Coronary artery (tissue), 2 donors: Measurements from ENCODE around the gene NR4A2.

ENCODE experiments used
- DNase-seq: peaks from one replicate; pipeline ENCODE4 v3.0.0-alpha.2; 2017; ENCODE audit warnings: low spot score
- H3K27ac ChIP-seq, 2 donors: fragments of 200-600 bp; sonication (generic); one replicate each; pipeline ENCODE4 v1.5.1; 2016 to 2019
- H3K4me3 ChIP-seq: fragments of 200-600 bp; sonication (generic); 2 replicates; pipeline ENCODE4 v1.5.1; 2016; ENCODE audit warnings: mild to moderate bottlenecking, moderate library complexity
- CTCF ChIP-seq: fragments of 200-600 bp; sonication (generic); IDR thresholded peaks from one replicate; pipeline ENCODE4 v1.5.1; 2019; ENCODE audit warnings: antibody characterized with exemption

Gene NR4A2

GRCh38 chr2:156356014-156356754 is 23.7 kb upstream of the NR4A2 start:
- DNase-seq = no peak
- Histone ChIP-seq H3K27ac (no peak overlapping the region), H3K4me3 (no peak overlapping the region)
- TF ChIP-seq CTCF = no peak

DNA sequence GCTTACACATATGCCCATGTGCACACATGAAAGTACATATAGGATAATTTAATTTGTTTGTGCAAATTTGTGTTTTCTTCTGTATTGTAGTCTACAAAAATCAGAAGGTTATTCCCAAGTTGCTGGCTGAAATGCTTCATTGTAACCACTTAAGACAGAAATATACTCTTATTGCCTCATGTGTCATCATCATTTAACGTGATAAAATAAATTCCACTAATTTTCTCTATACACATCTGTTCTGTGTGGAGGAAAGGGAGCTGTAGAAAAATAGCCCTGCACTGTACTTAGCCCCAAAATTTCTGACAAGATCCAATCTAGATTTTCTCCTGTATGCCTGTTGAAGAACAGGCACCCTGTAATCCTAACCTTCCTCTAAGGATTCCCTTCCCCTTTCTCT is 20.4 kb upstream of the NR4A2 start:
- DNase-seq = no peak
- H3K4me3 ChIP-seq = no peak overlapping the region
- no peak overlapping the region for H3K27ac ChIP-seq
- TF ChIP-seq CTCF = no peak

GRCh38 chr2:156350374-156351142 is 18.0 kb upstream of the NR4A2 start:
- no peak overlapping the region for H3K27ac ChIP-seq

DNA sequence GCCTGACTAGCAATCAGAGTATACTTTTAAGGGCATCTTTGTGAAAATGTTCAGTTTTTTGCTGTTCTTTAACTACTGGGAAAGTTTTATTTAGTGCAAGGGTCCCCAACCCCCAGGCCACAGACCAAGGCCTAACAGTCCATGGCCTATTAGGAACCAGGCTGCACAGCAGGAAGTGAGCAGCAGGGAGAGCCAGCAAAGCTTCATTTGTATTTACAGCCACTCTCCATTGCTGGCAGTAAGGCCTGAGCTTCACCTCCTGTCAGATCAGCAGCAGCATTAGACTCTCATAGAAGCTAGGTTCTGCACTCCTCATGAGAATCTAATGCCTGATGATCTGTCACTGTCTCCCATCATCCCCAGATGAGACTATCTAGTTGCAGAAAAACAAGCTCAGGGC is 17.1 kb upstream of the NR4A2 start:
- no peak overlapping the region for H3K27ac ChIP-seq
- TF ChIP-seq CTCF = no peak
- no peak for DNase-seq
- H3K4me3 ChIP-seq = no peak overlapping the region

More at GRCh38 chr2:156350374-156351142, 18.0 kb upstream of the NR4A2 start:
- H3K4me3 ChIP-seq = no peak overlapping the region
- no peak for DNase-seq
- TF ChIP-seq CTCF = no peak

DNA sequence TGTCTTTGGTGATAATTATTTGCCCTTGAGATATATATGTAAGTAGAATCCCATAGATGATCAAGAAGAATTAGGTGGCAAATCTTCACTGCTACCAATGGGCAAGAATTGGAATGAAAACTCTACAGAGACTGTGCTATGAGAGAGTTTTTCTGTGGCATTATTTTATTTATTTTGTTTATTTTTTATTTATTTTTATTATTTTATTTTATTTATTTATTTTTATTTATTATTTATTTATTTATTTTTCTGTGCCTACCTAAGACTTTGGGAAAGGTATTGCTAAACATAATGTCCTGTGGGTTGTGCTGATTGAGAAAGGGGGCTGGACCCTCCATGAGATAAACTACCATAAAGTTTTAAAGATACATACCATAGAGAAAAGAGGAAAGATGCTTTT is 16.6 kb upstream of the NR4A2 start:
- TF ChIP-seq CTCF = no peak
- DNase-seq = no peak
- Histone ChIP-seq H3K27ac (no peak overlapping the region), H3K4me3 (no peak overlapping the region)

DNA sequence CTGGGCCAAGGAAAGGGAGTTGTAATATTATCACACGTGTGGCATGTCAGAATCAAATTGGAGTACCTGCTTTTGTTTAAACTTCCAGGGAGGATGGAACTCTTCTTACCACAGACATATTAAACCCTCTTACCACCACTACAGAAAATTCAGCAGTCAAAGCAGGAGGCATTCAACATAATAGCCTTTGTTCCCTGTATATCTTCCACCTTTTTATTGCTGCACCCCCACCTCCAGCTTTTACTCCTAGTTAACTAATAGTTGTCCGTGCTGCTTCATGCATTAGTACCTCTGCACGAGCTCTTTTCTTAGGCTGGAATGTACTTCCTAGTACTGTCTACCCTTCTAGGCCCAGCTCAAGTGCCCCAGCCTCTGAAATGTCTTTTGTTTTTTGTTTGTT is 14.9 kb upstream of the NR4A2 start:
- H3K4me3 ChIP-seq = no peak overlapping the region
- TF ChIP-seq CTCF = no peak
- H3K27ac ChIP-seq = no peak overlapping the region
- DNase-seq = no peak

- no peak overlapping the region for H3K27ac ChIP-seq
- no peak for DNase-seq
- no peak for TF ChIP-seq CTCF
- H3K4me3 ChIP-seq = no peak overlapping the region
Measured at GRCh38 chr2:156346731-156347130, 14.2 kb upstream of the NR4A2 start.
